H1 (cell line): ENCODE results near the gene LZTFL1. TPM values are rescaled to one million over a fixed set of nuclear protein-coding genes. Genes with fewer than 3 reads are reported as not detected.

Source experiments
- ASH2L ChIP-seq: fragments of 200-600, 300-600 bp; sonication (generic); IDR thresholded peaks from one replicate; pipeline ENCODE4 v1.7.1; 2017; ENCODE audit warnings: low read length
- ATF2 ChIP-seq: IDR thresholded peaks from 2 replicates; pipeline ENCODE4 v1.6.1; 2012; ENCODE audit warnings: low read length, inconsistent platforms
- CHD7 ChIP-seq: fragments of 300-600 bp; sonication (generic); IDR thresholded peaks from 2 replicates; pipeline ENCODE4 v1.7.1; 2012; ENCODE audit warnings: low read length, moderate library complexity, mild to moderate bottlenecking, inconsistent platforms; ENCODE audit not compliant: insufficient replicate concordance
- JUN ChIP-seq: IDR thresholded peaks from 2 replicates; pipeline ENCODE4 v1.6.1; 2011; ENCODE audit warnings: low read depth, mild to moderate bottlenecking, improper control_type of control experiment, low read length
- KDM1A ChIP-seq: fragments of 200-600, 300-600 bp; sonication (generic); IDR thresholded peaks from 2 replicates; pipeline ENCODE4 v1.7.1; 2016; ENCODE audit warnings: mild to moderate bottlenecking, low read length, borderline replicate concordance
- KDM4A ChIP-seq: IDR thresholded peaks from one replicate; pipeline ENCODE4 v1.7.1; 2012; ENCODE audit warnings: low read depth, mild to moderate bottlenecking, moderate library complexity, low read length, inconsistent platforms; ENCODE audit not compliant: severe bottlenecking
- SIN3A ChIP-seq, 2 experiments: IDR thresholded peaks in 1 of 2; conservative IDR thresholded peaks in 1 of 2; 2 replicates each; pipeline ENCODE4 v1.6.1; 2011 to 2012; ENCODE audit warnings: low read length in 2 of 2, improper control_type of control experiment in 1 of 2, low read depth in 1 of 2, mild to moderate bottlenecking in 1 of 2
- TBP ChIP-seq: IDR thresholded peaks from 2 replicates; pipeline ENCODE4 v1.6.1; 2011; ENCODE audit warnings: low read depth, low read length, improper control_type of control experiment
- TCF12 ChIP-seq: IDR thresholded peaks from 2 replicates; pipeline ENCODE4 v1.6.1; 2011; ENCODE audit warnings: low read depth, mild to moderate bottlenecking, low read length
- polyA plus RNA-seq, 7 experiments: library from polyadenylated mRNA; depleted of rRNA in 3 of 7; stranded (reverse) in 5 of 7; unstranded in 2 of 7; fragments of >200 nt in 5 of 7; fragments of 200-250 nt in 2 of 7; gene quantifications; 1 replicate in 5 of 7; 2 replicates in 1 of 7; 4 replicates in 1 of 7; pipeline versions ENCODE4 v1.2.1 to v1.2.3, GENCODE V29; 2011 to 2013; ENCODE audit warnings: missing spikeins in 2 of 7, mixed read lengths in 2 of 7
- total RNA-seq: library from RNA; stranded (reverse); fragmentation: NEBNext Ultra II Directional; extraction: Animal tissue kit (Norgen Biotek cat#: 25700); gene quantifications from 2 replicates; pipeline ENCODE4 v1.2.1, GENCODE V29; 2021

The LZTFL1 gene
- total and polyA plus RNA-seq, 2 of the 8 experiments (the other 6 are each of a cell fraction or from before 2014, with no cell fraction given) = 8.7 to 11.5 TPM

GRCh38 chr3:45789235-45789812 lies 52.6 kb downstream of the LZTFL1 start (continued):
- TF ChIP-seq CHD7 (no peak), ASH2L (no peak), ATF2 (no peak), KDM1A (no peak), KDM4A (no peak), TCF12 (no peak), JUN (no peak), SIN3A (conservative IDR thresholded peaks at IDR 0.05 in 1 of 2, IDR thresholded peaks at IDR 0.05 in 1 of 2; ENCODE audit: low read depth in 1 of 2, low read length in 2 of 2) (no peak), TBP (no peak)
